Measurements from ENCODE around the gene RNFT2. TPM values are rescaled to one million over a fixed set of nuclear protein-coding genes. Genes with fewer than 3 reads are reported as not detected.

RNFT2 gene
- total and polyA plus RNA-seq, 12 donors: 0.46 to 2.2 (median 1.6) TPM

- Histone ChIP-seq H3K4me3 (no peak overlapping the region), H3K27ac (no peak overlapping the region), H3K4me1 (no peaks in the 10 kb centered on the region), H3K27me3 (no peaks in the 10 kb centered on the region), H3K9me3 (no peaks in the 10 kb centered on the region), H3K36me3 (no peaks in the 10 kb centered on the region)
- WGBS, 2 donors: 84 to 88% methylated on average over 10 of the region's 10 CpGs
- ATAC-seq: no peak
- no peak for TF ChIP-seq CTCF (IDR thresholded peaks at IDR 0.05)
- DNase-seq: no peak
- intact Hi-C loops (cut with DNase I): no loop called here
These were observed 95.4 kb downstream of the RNFT2 start for GRCh38 chr12:116833474-116833873.

DNA sequence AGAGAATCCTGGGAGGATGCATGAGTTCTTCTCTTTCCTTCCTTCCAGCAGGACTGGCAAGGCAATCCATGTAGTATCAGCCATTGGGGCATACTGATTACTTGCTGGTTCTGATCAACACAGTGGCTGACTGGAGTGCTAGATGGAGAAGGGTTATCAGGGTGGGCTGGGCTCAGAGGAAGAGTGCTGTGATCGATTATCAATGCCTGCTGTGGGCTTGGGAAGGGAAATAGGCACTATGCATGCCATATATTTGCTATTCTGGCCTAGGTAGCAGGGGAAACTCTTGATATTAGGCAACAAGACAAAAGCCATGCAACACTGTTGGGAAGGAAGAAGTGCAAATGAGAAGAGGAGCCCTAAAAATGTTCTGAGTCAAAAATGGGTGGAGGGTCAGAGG lies 97.4 kb downstream of the RNFT2 start:
- DNase-seq: no peak

GRCh38 chr12:116837097-116837496 lies 99.0 kb downstream of the RNFT2 start:
- H3K4me3 ChIP-seq: no peak overlapping the region
- no peak for TF ChIP-seq CTCF (IDR thresholded peaks at IDR 0.05)
- DNase-seq: no peak
- intact Hi-C loops (cut with DNase I): no loop called here
- ATAC-seq: no peak
- no peaks in the 10 kb centered on the region for H3K9me3 ChIP-seq
- WGBS, 2 donors: 63 to 65% methylated on average over 9 of the region's 9 CpGs
- H3K36me3 ChIP-seq: no peaks in the 10 kb centered on the region
- no peaks in the 10 kb centered on the region for H3K27me3 ChIP-seq
- H3K4me1 ChIP-seq: no peaks in the 10 kb centered on the region
- no peak overlapping the region for H3K27ac ChIP-seq

More for the DNA sequence above, 97.4 kb downstream of the RNFT2 start:
- Histone ChIP-seq H3K4me3 (no peak overlapping the region), H3K27ac (no peak overlapping the region), H3K4me1 (no peaks in the 10 kb centered on the region), H3K27me3 (no peaks in the 10 kb centered on the region), H3K9me3 (no peaks in the 10 kb centered on the region), H3K36me3 (no peaks in the 10 kb centered on the region)
- intact Hi-C loops (cut with DNase I): no loop called here
- WGBS, 2 donors: 78 to 79% methylated on average over 1 of the region's 1 CpG
- ATAC-seq: no peak
- TF ChIP-seq CTCF (IDR thresholded peaks at IDR 0.05): no peak

GRCh38 chr12:116838365-116838764 lies 100.2 kb downstream of the RNFT2 start:
- H3K9me3 ChIP-seq: no peaks in the 10 kb centered on the region
- intact Hi-C loops (cut with DNase I): no loop called here
- H3K4me1 ChIP-seq: no peaks in the 10 kb centered on the region
- no peak overlapping the region for H3K27ac ChIP-seq
- ATAC-seq (no peak), DNase-seq (no peak)
- no peaks in the 10 kb centered on the region for H3K36me3 ChIP-seq
- no peaks in the 10 kb centered on the region for H3K27me3 ChIP-seq
- no peak overlapping the region for H3K4me3 ChIP-seq
- WGBS, 2 donors: 89 to 90% methylated on average over 4 of the region's 4 CpGs
- TF ChIP-seq CTCF (IDR thresholded peaks at IDR 0.05): no peak

Measured in heart right ventricle (tissue), 16 donors.